Measurements from ENCODE around the gene GALNT7. TPM values are rescaled to one million over a fixed set of nuclear protein-coding genes. Genes with fewer than 3 reads are reported as not detected.

The GALNT7 gene
- total RNA-seq, 1 experiment from 2014 or later = 156 TPM

DNA sequence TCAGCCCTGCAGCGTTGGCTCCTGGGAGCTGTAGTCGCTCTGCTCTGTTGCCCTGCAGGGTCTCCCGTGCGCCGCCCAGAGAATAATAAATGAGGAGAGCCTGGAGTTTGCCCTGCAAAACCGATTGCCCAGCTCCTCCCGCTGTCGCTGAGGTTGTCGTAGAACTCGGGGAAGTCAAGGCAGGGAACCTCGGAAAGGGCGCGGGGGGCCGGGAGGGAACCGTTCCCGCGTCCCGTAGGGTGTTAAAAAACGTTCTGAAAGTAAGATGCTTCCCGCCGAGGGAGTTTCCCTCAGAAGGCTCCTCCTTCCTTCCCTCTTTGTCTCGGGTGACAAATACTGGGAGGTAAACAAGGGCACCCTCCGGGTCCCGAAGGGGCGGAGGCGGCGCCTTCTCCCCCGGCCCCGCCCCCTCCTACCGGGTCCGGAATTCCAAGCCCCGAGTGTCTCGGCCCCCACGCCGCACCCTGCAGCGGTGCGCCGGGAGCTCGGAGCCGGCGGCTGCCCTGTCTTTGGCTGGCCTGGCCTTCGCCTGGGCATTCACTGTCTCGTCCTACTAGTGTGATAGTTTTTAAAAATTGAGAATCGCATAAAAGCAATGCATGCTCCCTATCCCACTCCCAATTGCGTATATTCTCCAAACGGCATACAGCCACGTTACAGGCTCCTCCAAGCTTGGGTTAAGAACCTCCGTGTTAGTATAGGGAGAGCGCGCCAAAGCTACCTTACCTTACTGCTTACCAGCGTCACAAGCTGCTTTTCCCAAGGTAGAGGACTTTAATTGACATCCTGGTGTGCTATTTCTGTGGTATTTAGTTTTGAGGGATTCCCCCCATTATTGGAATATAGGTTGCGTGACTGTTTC, 166.5 kb downstream of the GALNT7 start:
- TSS peak; percentile 76 for BruUV-seq (replicated peaks)
- ChIA-PET POLR2A (interaction anchor here (0.7 to 3.1 kb wide), 2 partner anchors 32 to 35 kb away, joined by 3 to 19 read pairs; partner anchors contain the start of gene SAP30), CTCF (no interaction called here)
- Histone ChIP-seq H3K27me3 (ENCODE audit: control insufficient read depth, insufficient read depth, low read length) (no peaks in the 10 kb centered on the region), H3K4me1 (ENCODE audit: control insufficient read depth, insufficient read depth, low read length) (peaks cover 11% of the 10 kb centered on the region; the same call in 1 of the 2 replicates), H3K27ac (ENCODE audit: low read length) (peak overlapping the region; percentile 97), H3K36me3 (ENCODE audit: control insufficient read depth, insufficient read depth, low read length) (peaks cover 10% of the 10 kb centered on the region), H3K4me3 (ENCODE audit: low read depth in 2 of 2, low read length in 2 of 2) (peak overlapping the region; percentile 84 to 91), H3K9me3 (ENCODE audit: control insufficient read depth, insufficient read depth, low read depth, low read length) (no peaks in the 10 kb centered on the region)
- peak; percentile 62 for TF ChIP-seq POLR2AphosphoS5 (IDR thresholded peaks at IDR 0.05; ENCODE audit: low read depth, low read length)
- TF ChIP-seq TCF7L2 (IDR thresholded peaks at IDR 0.05; ENCODE audit: low read depth, low read length) = no peak
- TF ChIP-seq SIN3A (IDR thresholded peaks at IDR 0.05; ENCODE audit: borderline replicate concordance, insufficient read depth, low read depth, low read length) = peak; percentile 43; the same call in 1 of the 2 replicates
- TF ChIP-seq, protein P1, sequence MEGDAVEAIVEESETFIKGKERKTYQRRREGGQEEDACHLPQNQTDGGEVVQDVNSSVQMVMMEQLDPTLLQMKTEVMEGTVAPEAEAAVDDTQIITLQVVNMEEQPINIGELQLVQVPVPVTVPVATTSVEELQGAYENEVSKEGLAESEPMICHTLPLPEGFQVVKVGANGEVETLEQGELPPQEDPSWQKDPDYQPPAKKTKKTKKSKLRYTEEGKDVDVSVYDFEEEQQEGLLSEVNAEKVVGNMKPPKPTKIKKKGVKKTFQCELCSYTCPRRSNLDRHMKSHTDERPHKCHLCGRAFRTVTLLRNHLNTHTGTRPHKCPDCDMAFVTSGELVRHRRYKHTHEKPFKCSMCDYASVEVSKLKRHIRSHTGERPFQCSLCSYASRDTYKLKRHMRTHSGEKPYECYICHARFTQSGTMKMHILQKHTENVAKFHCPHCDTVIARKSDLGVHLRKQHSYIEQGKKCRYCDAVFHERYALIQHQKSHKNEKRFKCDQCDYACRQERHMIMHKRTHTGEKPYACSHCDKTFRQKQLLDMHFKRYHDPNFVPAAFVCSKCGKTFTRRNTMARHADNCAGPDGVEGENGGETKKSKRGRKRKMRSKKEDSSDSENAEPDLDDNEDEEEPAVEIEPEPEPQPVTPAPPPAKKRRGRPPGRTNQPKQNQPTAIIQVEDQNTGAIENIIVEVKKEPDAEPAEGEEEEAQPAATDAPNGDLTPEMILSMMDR (IDR thresholded peaks at IDR 0.05) = no peak
- TF ChIP-seq, protein P2, sequence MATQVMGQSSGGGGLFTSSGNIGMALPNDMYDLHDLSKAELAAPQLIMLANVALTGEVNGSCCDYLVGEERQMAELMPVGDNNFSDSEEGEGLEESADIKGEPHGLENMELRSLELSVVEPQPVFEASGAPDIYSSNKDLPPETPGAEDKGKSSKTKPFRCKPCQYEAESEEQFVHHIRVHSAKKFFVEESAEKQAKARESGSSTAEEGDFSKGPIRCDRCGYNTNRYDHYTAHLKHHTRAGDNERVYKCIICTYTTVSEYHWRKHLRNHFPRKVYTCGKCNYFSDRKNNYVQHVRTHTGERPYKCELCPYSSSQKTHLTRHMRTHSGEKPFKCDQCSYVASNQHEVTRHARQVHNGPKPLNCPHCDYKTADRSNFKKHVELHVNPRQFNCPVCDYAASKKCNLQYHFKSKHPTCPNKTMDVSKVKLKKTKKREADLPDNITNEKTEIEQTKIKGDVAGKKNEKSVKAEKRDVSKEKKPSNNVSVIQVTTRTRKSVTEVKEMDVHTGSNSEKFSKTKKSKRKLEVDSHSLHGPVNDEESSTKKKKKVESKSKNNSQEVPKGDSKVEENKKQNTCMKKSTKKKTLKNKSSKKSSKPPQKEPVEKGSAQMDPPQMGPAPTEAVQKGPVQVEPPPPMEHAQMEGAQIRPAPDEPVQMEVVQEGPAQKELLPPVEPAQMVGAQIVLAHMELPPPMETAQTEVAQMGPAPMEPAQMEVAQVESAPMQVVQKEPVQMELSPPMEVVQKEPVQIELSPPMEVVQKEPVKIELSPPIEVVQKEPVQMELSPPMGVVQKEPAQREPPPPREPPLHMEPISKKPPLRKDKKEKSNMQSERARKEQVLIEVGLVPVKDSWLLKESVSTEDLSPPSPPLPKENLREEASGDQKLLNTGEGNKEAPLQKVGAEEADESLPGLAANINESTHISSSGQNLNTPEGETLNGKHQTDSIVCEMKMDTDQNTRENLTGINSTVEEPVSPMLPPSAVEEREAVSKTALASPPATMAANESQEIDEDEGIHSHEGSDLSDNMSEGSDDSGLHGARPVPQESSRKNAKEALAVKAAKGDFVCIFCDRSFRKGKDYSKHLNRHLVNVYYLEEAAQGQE (IDR thresholded peaks at IDR 0.05; ENCODE audit: insufficient read depth in 1 of 2, low read depth in 2 of 2, low read length in 1 of 2) = no peak
- intact Hi-C loops (cut with micrococcal nuclease; ENCODE audit: unreplicated experiment) (loop anchor here (5.0 kb wide), 1 partner anchor 32 kb away; no protein-coding TSS in a partner anchor), in situ Hi-C loops (cut with HindIII; ENCODE audit: low pct_unique_long_range_greater_than_20kb, low sequenced_read_pairs) (no loop called here)
- DNase-seq (ENCODE audit: low read depth, low spot score) (no peak), ATAC-seq (peak; percentile 77)

DNA sequence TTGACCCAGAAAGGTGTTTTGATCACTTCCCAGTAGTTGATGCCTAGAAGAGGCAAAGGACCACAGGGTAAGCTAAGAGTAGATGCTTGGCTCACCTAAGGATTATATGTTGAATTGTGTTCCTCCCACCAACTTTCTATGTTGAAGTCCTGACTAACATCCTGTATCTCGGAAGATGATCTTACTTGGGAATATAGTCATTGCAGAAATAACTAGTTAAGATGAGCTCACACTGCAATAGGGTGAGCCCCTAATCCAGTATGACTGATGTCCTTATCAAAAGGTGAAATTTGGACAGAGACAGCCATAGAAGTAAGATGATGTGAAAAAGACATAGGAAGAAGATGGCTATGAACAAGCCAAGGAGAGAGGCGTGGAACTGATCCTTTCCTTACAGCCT, 168.9 kb downstream of the GALNT7 start:
- Histone ChIP-seq H3K27me3 (ENCODE audit: control insufficient read depth, insufficient read depth, low read length) (no peaks in the 10 kb centered on the region), H3K9me3 (ENCODE audit: control insufficient read depth, insufficient read depth, low read depth, low read length) (no peaks in the 10 kb centered on the region), H3K4me1 (ENCODE audit: control insufficient read depth, insufficient read depth, low read length) (peaks cover 6% of the 10 kb centered on the region; the same call in 1 of the 2 replicates), H3K4me3 (ENCODE audit: low read depth in 2 of 2, low read length in 2 of 2) (no peak overlapping the region), H3K27ac (ENCODE audit: low read length) (no peak overlapping the region; the same call in 1 of the 2 replicates), H3K36me3 (ENCODE audit: control insufficient read depth, insufficient read depth, low read length) (no peaks in the 10 kb centered on the region; the same call in 1 of the 2 replicates)
- no peak for ATAC-seq
- in situ Hi-C loops (cut with HindIII; ENCODE audit: low pct_unique_long_range_greater_than_20kb, low sequenced_read_pairs) (no loop called here), intact Hi-C loops (cut with micrococcal nuclease; ENCODE audit: unreplicated experiment) (no loop called here)
- BruUV-seq (replicated peaks) = no TSS peak
- ChIA-PET POLR2A (no interaction called here), CTCF (no interaction called here)
- TF ChIP-seq POLR2AphosphoS5 (IDR thresholded peaks at IDR 0.05; ENCODE audit: low read depth, low read length) (no peak), SIN3A (IDR thresholded peaks at IDR 0.05; ENCODE audit: borderline replicate concordance, insufficient read depth, low read depth, low read length) (no peak), TCF7L2 (IDR thresholded peaks at IDR 0.05; ENCODE audit: low read depth, low read length) (no peak)
- TF ChIP-seq, protein P2 (IDR thresholded peaks at IDR 0.05; ENCODE audit: insufficient read depth in 1 of 2, low read depth in 2 of 2, low read length in 1 of 2) = no peak
- TF ChIP-seq, protein P1 (IDR thresholded peaks at IDR 0.05) = no peak
- DNase-seq (ENCODE audit: low read depth, low spot score) = no peak
